PFSK-1 (cell line): ENCODE results near the gene UBE2E1.

ENCODE experiments used
- FOXP2 ChIP-seq: optimal IDR thresholded peaks from 2 replicates; pipeline ENCODE3; 2011; ENCODE audit warnings: borderline replicate concordance, control low read depth, inconsistent platforms; ENCODE audit not compliant: insufficient read depth; ENCODE audit errors: extremely low read length, extremely low read depth
- POLR2AphosphoS5 ChIP-seq: IDR thresholded peaks from 2 replicates; pipeline ENCODE4 v1.6.1; 2012; ENCODE audit warnings: low read depth, mild to moderate bottlenecking, control low read depth, low read length, moderate library complexity
- SIN3A ChIP-seq: IDR thresholded peaks from 2 replicates; pipeline ENCODE4 v1.6.1; 2012; ENCODE audit warnings: mild to moderate bottlenecking, low read length, moderate library complexity, borderline replicate concordance; ENCODE audit not compliant: insufficient read depth
- TAF1 ChIP-seq: IDR thresholded peaks from 2 replicates; pipeline ENCODE4 v1.6.1; 2012; ENCODE audit warnings: low read length, control low read depth, borderline replicate concordance; ENCODE audit not compliant: insufficient read depth
- TF ChIP-seq, protein P1 (sequence below), 2 experiments: IDR thresholded peaks; 2 replicates each; pipeline versions ENCODE4 v1.6.1 to v1.8.0; 2011 to 2012; ENCODE audit warnings: low read depth in 2 of 2, low read length in 2 of 2, control low read depth in 1 of 2, inconsistent platforms in 1 of 2, mild to moderate bottlenecking in 1 of 2, moderate library complexity in 1 of 2; ENCODE audit not compliant: insufficient read depth in 1 of 2

The UBE2E1 gene

DNA sequence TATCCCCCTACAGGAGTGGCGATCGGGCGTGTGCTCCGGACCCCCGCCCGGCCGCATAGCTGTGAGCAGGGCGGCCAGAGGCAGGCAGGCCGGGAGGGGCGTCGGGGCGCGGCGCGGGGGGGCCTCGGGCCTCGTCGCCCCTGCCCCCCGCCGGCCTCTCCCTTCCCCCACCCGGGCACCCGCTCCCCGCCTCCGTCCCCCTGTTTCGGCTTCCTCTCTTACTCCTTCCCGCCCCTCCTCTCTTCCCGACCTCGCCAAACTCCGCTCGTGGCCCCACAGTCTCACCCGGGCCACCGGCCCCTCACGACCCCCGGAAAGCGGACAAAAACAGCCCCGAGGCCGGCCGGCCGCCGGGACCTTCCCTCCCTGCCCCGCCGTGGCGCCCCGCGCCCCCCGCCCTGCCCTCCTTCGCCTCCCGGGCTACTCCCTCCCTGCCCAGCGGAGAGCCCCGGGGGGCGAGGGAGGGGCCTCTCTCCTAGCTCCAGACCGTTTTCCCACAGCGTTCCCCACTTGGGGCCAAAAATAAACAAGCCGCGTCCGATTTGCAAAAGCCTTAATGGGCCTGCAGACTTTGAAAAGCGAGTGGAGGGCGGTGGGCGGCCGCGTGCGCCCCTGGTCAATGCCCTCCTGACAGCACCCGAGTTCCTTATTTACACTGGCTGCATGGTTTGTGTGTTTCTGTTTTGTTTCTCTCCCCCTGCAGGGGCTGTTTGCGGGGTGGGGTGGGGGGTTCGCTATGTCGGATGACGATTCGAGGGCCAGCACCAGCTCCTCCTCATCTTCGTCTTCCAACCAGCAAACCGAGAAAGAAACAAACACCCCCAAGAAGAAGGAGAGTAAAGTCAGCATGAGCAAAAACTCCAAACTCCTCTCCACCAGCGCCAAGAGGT lies 1.0 kb downstream of the UBE2E1 start:
- no peak for TF ChIP-seq SIN3A

DNA sequence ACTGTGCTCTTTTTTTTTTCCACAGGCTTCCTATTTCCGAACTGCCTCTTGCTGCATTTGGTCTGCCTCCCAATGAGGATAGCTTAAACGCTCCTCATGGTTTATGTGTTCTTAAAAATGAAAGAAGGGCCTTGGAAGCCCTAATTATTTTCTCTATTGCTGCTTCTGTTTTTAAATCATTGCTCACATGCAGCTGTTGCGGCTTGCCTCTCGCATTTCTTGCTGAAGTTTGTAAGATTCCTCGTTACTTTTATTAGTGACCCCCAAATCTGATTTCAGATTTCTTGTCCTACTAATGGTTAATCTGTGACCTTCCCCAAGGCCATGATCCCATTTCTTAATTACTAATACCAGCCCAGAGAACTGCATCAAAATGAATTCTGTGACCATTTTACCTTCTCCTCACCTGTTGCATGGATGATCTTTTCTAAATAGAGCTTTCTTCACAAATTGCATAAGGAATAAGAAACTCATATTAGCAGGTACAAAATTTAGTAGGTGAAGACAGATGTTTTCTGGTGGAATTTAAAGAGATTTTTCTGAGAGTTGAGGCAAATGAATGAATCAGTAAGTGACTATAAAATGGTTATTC lies 1.8 kb downstream of the UBE2E1 start:
- TF ChIP-seq POLR2AphosphoS5 = no peak
- TF ChIP-seq FOXP2 = no peak
- TF ChIP-seq TAF1 = no peak
- TF ChIP-seq, protein P1, sequence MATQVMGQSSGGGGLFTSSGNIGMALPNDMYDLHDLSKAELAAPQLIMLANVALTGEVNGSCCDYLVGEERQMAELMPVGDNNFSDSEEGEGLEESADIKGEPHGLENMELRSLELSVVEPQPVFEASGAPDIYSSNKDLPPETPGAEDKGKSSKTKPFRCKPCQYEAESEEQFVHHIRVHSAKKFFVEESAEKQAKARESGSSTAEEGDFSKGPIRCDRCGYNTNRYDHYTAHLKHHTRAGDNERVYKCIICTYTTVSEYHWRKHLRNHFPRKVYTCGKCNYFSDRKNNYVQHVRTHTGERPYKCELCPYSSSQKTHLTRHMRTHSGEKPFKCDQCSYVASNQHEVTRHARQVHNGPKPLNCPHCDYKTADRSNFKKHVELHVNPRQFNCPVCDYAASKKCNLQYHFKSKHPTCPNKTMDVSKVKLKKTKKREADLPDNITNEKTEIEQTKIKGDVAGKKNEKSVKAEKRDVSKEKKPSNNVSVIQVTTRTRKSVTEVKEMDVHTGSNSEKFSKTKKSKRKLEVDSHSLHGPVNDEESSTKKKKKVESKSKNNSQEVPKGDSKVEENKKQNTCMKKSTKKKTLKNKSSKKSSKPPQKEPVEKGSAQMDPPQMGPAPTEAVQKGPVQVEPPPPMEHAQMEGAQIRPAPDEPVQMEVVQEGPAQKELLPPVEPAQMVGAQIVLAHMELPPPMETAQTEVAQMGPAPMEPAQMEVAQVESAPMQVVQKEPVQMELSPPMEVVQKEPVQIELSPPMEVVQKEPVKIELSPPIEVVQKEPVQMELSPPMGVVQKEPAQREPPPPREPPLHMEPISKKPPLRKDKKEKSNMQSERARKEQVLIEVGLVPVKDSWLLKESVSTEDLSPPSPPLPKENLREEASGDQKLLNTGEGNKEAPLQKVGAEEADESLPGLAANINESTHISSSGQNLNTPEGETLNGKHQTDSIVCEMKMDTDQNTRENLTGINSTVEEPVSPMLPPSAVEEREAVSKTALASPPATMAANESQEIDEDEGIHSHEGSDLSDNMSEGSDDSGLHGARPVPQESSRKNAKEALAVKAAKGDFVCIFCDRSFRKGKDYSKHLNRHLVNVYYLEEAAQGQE (IDR thresholded peaks at IDR 0.05; ENCODE audit: insufficient read depth in 1 of 2, low read depth in 2 of 2, low read length in 2 of 2) = no peak
- no peak for TF ChIP-seq SIN3A

DNA sequence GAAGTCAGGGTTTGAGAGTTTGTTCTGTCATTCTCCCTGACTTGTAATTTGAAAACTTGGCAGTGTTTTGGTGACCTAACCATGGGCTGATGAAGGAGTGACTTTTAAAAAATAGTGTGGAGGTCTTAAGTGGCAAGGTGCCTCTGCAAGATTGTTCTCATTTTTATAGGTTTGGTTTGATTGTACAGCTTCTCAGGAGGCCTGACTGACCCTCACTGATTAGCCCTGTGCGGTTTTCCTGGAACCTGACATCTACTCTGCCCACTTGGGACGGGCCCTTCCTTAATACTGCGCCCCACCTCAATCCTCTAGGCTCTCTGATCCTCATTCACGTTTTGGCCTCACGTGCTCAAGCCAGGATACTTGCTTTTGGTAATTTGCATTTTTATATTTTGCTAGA lies 2.8 kb downstream of the UBE2E1 start:
- no peak for TF ChIP-seq POLR2AphosphoS5
- TF ChIP-seq, protein P1 (IDR thresholded peaks at IDR 0.05; ENCODE audit: insufficient read depth in 1 of 2, low read depth in 2 of 2, low read length in 2 of 2) = no peak
- no peak for TF ChIP-seq SIN3A
- no peak for TF ChIP-seq FOXP2
- no peak for TF ChIP-seq TAF1

- TF ChIP-seq SIN3A (no peak), FOXP2 (no peak), TAF1 (no peak), POLR2AphosphoS5 (no peak)
- TF ChIP-seq, protein P1 (IDR thresholded peaks at IDR 0.05; ENCODE audit: insufficient read depth in 1 of 2, low read depth in 2 of 2, low read length in 2 of 2) = no peak
Observed at GRCh38 chr3:23809294-23809693, 3.5 kb downstream of the UBE2E1 start.

DNA sequence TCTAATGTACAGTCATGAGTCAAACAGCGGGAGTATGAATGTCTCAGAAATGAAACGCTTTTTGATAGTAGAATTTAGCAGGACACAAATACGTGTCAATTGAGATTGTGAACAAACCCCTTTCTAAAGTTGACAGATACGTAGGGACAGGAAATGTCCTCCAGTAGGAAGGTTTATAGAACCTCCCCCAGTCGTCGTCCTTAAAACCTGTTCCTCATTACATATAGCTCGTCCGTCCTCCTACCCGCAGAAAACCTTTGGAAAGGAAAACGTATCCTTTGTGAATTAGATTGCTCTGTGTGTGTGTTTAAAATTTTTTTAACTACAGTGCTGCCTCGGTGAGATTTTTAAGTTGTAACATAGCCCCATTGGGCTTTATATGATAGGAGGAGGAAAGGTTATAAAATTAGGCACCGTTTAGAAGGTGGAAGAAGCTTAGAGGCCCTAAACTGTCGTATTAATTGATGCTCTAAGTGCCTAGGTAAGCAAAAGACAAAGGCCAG lies 4.1 kb downstream of the UBE2E1 start:
- 0 out of 2 replicates have a peak, but pooled peaks have one; percentile 7 for TF ChIP-seq POLR2AphosphoS5
- TF ChIP-seq, protein P1 (IDR thresholded peaks at IDR 0.05; ENCODE audit: insufficient read depth in 1 of 2, low read depth in 2 of 2, low read length in 2 of 2) = no peak
